HuH-7.5 (cell line): ENCODE measurements around the gene PDGFRB.

Source experiments
- DNase-seq: peaks from one replicate; pipeline ENCODE4 v3.0.0; 2011; ENCODE audit warnings: low spot score

Gene PDGFRB

GRCh38 chr5:150065886-150066285, 89.8 kb downstream of the PDGFRB start:
- DNase-seq, result no peak

GRCh38 chr5:150065346-150065745, 90.3 kb downstream of the PDGFRB start:
- no peak for DNase-seq

- no peak for DNase-seq
Measured at GRCh38 chr5:150064681-150065220, 90.9 kb downstream of the PDGFRB start.
